SK-MEL-5 (cell line): ENCODE results near the gene LRRTM4. TPM values are rescaled to one million over a fixed set of nuclear protein-coding genes. Genes with fewer than 3 reads are reported as not detected.
"Not testable (repeated sequence)": the region's sequence is repeated elsewhere in the genome, so short reads cannot be mapped to it uniquely, and the experiment has no call there.

ENCODE experiments used
- DNase-seq: peaks from one replicate; pipeline ENCODE4 v3.0.0-alpha.2; 2016; ENCODE audit warnings: low read depth, low spot score
- in situ Hi-C: cut with HindIII; loops from 2 replicates; pipeline ENCODE4 v1.10.0; 2016; ENCODE audit warnings: low sequenced_read_pairs, high pct_unique_total_duplicates, low pct_unique_long_range_greater_than_20kb
- small RNA-seq, 2 experiments: library from RNA; depleted of rRNA; stranded (forward); fragments of <200 nt; gene quantifications; one replicate each; pipeline ENCODE3, GENCODE V24; 2014
- total RNA-seq: library from RNA; depleted of rRNA; stranded (reverse); fragments of >200 nt; shearing (Covaris generic); gene quantifications from 2 replicates; pipeline ENCODE4 v1.2.3, GENCODE V29; 2014

Gene LRRTM4
- total RNA-seq, 1 experiment from 2014 or later, result not detected

DNA sequence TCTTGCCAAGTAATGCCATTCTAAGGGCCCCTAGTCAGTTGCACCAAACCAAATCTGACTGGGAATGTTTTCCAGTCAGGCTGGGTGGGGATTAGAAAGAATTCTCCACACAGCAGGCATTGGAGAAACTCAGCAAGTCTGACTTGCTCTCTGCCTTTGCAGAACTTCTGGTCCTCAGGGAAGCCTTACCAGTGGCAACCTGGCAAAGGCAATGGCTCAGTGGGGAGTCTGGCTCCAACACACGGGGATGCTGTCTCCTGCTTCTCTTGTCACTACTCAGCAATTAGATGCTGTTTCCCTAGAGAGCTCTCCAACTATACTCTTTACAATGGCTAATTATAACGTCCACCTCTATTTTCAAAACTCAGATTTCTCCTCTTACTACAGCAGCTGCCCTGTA, 810.7 kb downstream of the LRRTM4 start:
- in situ Hi-C loops, result no loop called here

DNA sequence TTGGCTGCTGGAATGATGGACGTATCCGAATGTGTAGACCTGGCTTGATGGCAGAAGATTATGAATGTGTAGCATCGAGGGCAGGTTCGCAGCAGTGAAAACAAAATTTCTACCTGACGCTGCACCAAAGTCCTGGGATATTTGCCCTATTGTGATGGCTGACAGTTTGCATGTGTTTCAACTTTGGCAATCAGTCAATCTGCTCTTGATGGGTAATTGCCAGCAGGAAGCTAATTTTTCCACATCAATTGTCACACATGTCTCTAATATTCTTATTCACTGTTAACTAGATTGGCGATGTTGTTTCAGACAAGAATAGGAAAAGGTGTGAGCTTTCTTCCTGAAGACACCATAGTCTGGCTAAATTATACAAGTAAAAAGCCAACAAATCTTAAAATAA, 821.3 kb downstream of the LRRTM4 start:
- in situ Hi-C loops, result no loop called here
- no peak for DNase-seq

More for the DNA sequence above, 810.7 kb downstream of the LRRTM4 start:
- no peak for DNase-seq

DNA sequence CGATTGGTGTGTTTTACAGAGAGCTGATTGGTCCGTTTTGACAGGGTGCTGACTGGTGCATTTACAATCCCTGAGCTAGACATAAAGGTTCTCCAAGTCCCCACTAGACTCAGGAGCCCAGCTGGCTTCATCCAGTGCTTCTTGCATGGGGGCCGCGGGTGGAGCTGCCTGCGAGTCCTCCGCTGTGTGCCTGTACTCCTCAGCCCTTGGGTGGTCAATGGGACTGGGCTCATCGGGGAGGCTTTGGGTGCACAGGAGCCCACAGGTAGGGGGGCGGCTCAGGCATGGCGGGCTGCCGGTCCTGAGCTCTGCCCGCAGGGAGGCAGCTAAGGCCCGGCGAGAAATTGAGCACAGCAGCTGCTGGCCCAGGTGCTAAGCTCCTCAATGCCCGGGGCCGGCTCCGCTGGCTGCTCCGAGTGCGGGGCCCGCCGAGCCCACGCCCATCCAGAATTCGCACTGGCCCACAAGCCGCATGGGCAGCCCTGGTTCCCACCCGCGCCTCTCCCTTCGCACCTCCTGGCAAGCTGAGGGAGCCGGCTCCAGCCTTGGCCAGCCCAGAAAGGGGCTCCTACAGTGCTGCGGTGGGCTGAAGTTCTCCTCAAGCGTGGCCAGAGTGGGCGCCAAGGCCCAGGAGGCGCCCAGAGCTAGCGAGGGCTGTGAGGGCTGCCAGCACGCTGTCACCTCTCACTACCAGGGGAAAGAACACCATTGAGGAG, 824.0 kb downstream of the LRRTM4 start:
- in situ Hi-C loops, DNase-seq: not testable (repeated sequence)

Small RNA genes within 50 kb of the gene (small RNA-seq; reads per million reads assigned to genes)
- 0.06 to 1.6 reads per million in 2 experiments for gene RNA5SP98
